ENCODE results near the gene IL17F. TPM values are rescaled to one million over a fixed set of nuclear protein-coding genes. Genes with fewer than 3 reads are reported as not detected.

Gene IL17F
- total RNA-seq, 1 donor from 2014 or later: not detected

- no peaks in the 10 kb centered on the region for H3K36me3 Mint-ChIP-seq (ENCODE audit: unreplicated experiment)
- TF ChIP-seq, protein P1, sequence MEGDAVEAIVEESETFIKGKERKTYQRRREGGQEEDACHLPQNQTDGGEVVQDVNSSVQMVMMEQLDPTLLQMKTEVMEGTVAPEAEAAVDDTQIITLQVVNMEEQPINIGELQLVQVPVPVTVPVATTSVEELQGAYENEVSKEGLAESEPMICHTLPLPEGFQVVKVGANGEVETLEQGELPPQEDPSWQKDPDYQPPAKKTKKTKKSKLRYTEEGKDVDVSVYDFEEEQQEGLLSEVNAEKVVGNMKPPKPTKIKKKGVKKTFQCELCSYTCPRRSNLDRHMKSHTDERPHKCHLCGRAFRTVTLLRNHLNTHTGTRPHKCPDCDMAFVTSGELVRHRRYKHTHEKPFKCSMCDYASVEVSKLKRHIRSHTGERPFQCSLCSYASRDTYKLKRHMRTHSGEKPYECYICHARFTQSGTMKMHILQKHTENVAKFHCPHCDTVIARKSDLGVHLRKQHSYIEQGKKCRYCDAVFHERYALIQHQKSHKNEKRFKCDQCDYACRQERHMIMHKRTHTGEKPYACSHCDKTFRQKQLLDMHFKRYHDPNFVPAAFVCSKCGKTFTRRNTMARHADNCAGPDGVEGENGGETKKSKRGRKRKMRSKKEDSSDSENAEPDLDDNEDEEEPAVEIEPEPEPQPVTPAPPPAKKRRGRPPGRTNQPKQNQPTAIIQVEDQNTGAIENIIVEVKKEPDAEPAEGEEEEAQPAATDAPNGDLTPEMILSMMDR (IDR thresholded peaks at IDR 0.05; ENCODE audit: partially characterized antibody, unreplicated experiment): no peak
- no peaks in the 10 kb centered on the region for H3K9me3 Mint-ChIP-seq (ENCODE audit: unreplicated experiment)
- no peak overlapping the region for H3K27ac Mint-ChIP-seq (ENCODE audit: unreplicated experiment)
- no peaks in the 10 kb centered on the region for H3K4me1 Mint-ChIP-seq (ENCODE audit: low read depth, unreplicated experiment)
- DNase-seq: no peak
- H3K27me3 Mint-ChIP-seq (ENCODE audit: unreplicated experiment): peaks cover 1% of the 10 kb centered on the region
- no peak overlapping the region for H3K4me3 Mint-ChIP-seq (ENCODE audit: unreplicated experiment)
Measured at GRCh38 chr6:52233005-52233404, 11.3 kb downstream of the IL17F start.

DNA sequence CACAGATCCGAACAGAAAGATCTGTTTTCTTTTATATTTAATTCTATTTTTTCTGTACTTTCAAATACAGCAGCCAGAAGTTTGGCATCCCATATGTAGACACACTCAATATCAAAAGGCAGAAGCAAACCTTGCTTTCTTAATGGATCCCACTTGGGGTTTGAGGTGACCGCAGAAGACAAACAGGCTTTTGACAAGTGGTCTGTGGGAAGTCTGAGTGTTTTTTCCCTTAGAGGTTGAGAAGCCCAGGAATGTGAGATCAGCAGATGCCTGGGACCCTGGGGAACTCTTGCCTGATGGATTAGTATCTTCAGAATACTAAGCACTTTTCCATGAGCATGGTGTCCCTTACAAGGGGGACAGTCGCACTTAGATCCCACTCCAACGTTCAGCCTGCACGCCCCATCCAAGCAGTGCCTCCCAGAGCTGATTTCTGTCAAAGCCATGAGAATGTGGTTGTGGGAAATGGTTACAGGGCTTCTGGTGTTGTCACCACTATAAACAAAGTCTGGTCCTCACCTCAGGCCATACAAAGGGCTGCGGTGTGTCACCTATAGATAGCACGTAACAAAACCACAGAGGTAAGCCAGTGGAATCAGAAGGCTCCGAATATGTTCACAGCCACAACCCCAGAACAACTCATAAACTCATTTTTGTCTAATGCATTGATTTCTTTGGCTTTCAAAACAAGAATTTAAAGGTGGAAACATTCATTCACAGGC lies 12.7 kb downstream of the IL17F start:
- Mint-ChIP-seq H3K27ac (ENCODE audit: unreplicated experiment) (no peak overlapping the region), H3K27me3 (ENCODE audit: unreplicated experiment) (peaks cover 1% of the 10 kb centered on the region), H3K9me3 (ENCODE audit: unreplicated experiment) (no peaks in the 10 kb centered on the region), H3K4me1 (ENCODE audit: low read depth, unreplicated experiment) (no peaks in the 10 kb centered on the region), H3K4me3 (ENCODE audit: unreplicated experiment) (no peak overlapping the region), H3K36me3 (ENCODE audit: unreplicated experiment) (no peaks in the 10 kb centered on the region)
- TF ChIP-seq, protein P1 (IDR thresholded peaks at IDR 0.05; ENCODE audit: partially characterized antibody, unreplicated experiment): no peak
- no peak for DNase-seq

GRCh38 chr6:52230685-52231084 lies 13.6 kb downstream of the IL17F start:
- H3K4me1 Mint-ChIP-seq (ENCODE audit: low read depth, unreplicated experiment): no peaks in the 10 kb centered on the region
- H3K36me3 Mint-ChIP-seq (ENCODE audit: unreplicated experiment): no peaks in the 10 kb centered on the region
- no peak overlapping the region for H3K27ac Mint-ChIP-seq (ENCODE audit: unreplicated experiment)
- H3K9me3 Mint-ChIP-seq (ENCODE audit: unreplicated experiment): no peaks in the 10 kb centered on the region
- TF ChIP-seq, protein P1 (IDR thresholded peaks at IDR 0.05; ENCODE audit: partially characterized antibody, unreplicated experiment): no peak
- no peak for DNase-seq
- no peak overlapping the region for H3K4me3 Mint-ChIP-seq (ENCODE audit: unreplicated experiment)
- H3K27me3 Mint-ChIP-seq (ENCODE audit: unreplicated experiment): no peaks in the 10 kb centered on the region

DNA sequence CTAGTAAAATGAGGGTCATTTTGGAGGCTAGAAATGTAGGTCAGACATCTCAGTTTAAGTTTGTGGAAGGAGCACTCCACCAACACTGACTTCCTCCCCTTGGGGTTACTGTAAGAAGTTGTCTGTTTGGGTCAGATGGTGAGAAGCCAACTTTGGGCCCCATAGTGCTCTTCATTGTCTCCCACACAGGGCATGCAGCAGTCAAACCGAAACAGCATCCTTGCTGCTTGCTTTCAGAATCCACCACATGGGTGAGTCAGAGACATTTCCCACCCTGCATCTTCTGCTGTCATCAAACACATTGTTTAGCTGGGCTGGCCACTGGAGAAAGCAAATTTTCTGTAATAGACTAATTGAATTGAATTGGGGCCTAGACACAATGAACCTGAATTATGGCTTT lies 16.8 kb downstream of the IL17F start:
- no peaks in the 10 kb centered on the region for H3K27me3 Mint-ChIP-seq (ENCODE audit: unreplicated experiment)
- DNase-seq: no peak
- H3K27ac Mint-ChIP-seq (ENCODE audit: unreplicated experiment): no peak overlapping the region
- H3K4me3 Mint-ChIP-seq (ENCODE audit: unreplicated experiment): no peak overlapping the region
- H3K36me3 Mint-ChIP-seq (ENCODE audit: unreplicated experiment): no peaks in the 10 kb centered on the region
- TF ChIP-seq, protein P1 (IDR thresholded peaks at IDR 0.05; ENCODE audit: partially characterized antibody, unreplicated experiment): no peak
- H3K9me3 Mint-ChIP-seq (ENCODE audit: unreplicated experiment): peaks cover 2% of the 10 kb centered on the region
- H3K4me1 Mint-ChIP-seq (ENCODE audit: low read depth, unreplicated experiment): no peaks in the 10 kb centered on the region

DNA sequence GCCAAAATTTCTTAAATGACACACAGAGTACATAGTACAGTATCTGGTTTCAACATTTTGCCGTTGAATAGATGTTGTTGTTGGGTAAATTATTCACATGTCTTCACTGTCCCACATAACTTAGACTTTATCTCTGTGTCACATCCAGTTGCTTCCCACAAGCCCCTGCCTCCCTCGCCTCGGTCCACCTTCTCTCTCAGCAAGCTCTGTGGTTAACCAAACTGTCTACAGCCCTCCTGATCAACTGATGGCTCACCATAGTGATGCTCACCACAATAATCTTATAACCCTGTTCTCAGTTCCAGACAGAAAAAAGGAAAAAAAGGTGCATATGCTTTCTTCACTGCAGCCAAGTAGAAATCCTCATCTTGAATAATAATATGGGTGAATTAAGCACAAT lies 23.0 kb downstream of the IL17F start:
- TF ChIP-seq, protein P1 (IDR thresholded peaks at IDR 0.05; ENCODE audit: partially characterized antibody, unreplicated experiment): no peak
- peaks cover 2% of the 10 kb centered on the region for H3K9me3 Mint-ChIP-seq (ENCODE audit: unreplicated experiment)
- no peak for DNase-seq
- no peaks in the 10 kb centered on the region for H3K36me3 Mint-ChIP-seq (ENCODE audit: unreplicated experiment)
- H3K4me1 Mint-ChIP-seq (ENCODE audit: low read depth, unreplicated experiment): no peaks in the 10 kb centered on the region
- no peak overlapping the region for H3K27ac Mint-ChIP-seq (ENCODE audit: unreplicated experiment)
- no peak overlapping the region for H3K4me3 Mint-ChIP-seq (ENCODE audit: unreplicated experiment)
- no peaks in the 10 kb centered on the region for H3K27me3 Mint-ChIP-seq (ENCODE audit: unreplicated experiment)

Measured in glutamatergic neuron (in vitro differentiated cells).